22Rv1 (cell line): ENCODE data around the gene GOLPH3.

Source experiments
- H3K27ac ChIP-seq: fragments of 450-650 bp; 2 replicates; pipeline ENCODE4 v1.5.1; 2017
- CTCF ChIP-seq: fragments of 450-650 bp; IDR thresholded peaks from 2 replicates; pipeline ENCODE4 v1.5.1; 2017; ENCODE audit warnings: mild to moderate bottlenecking
- ZFX ChIP-seq: fragments of 450-650 bp; IDR thresholded peaks from 2 replicates; pipeline ENCODE4 v1.6.1; 2017; ENCODE audit warnings: antibody characterized with exemption, borderline replicate concordance

GOLPH3 gene

GRCh38 chr5:32206509-32207354, 32.6 kb upstream of the GOLPH3 start:
- H3K27ac ChIP-seq = no peak overlapping the region; the same call in 1 of the 2 replicates
- no peak for TF ChIP-seq ZFX
- no peak for TF ChIP-seq CTCF

- TF ChIP-seq CTCF = no peak
- no peak overlapping the region for H3K27ac ChIP-seq
Measured at GRCh38 chr5:32206053-32206452, 31.9 kb upstream of the GOLPH3 start.

GRCh38 chr5:32202394-32202793, 28.3 kb upstream of the GOLPH3 start:
- no peak overlapping the region for H3K27ac ChIP-seq
- TF ChIP-seq ZFX (no peak), CTCF (no peak)

- H3K27ac ChIP-seq = no peak overlapping the region
- TF ChIP-seq ZFX = no peak
- no peak for TF ChIP-seq CTCF
Measured at GRCh38 chr5:32201122-32201753, 27.1 kb upstream of the GOLPH3 start.

GRCh38 chr5:32197032-32197431, 22.9 kb upstream of the GOLPH3 start:
- 0 out of 2 replicates have a peak, but pooled peaks have one; percentile 4 for TF ChIP-seq CTCF
- no peak for TF ChIP-seq ZFX
- no peak overlapping the region for H3K27ac ChIP-seq

- TF ChIP-seq CTCF (no peak), ZFX (no peak)
- no peak overlapping the region for H3K27ac ChIP-seq
Measured at GRCh38 chr5:32195265-32195664, 21.1 kb upstream of the GOLPH3 start.

GRCh38 chr5:32193591-32193990, 19.5 kb upstream of the GOLPH3 start:
- peak overlapping the region; percentile 76 for H3K27ac ChIP-seq
- no peak for TF ChIP-seq CTCF
- TF ChIP-seq ZFX = no peak
